Measurements from ENCODE around the gene ALDH1L1.
A peak's percentile ranks its signal among the peaks of the same experiment; 100 is the strongest.

ALDH1L1 gene

GRCh38 chr3:126191246-126191645 is 10.9 kb upstream of the ALDH1L1 start:
- DNase-seq = no peak

- DNase-seq = no peak
Observed at GRCh38 chr3:126187920-126188319, 7.5 kb upstream of the ALDH1L1 start.

- no peak for DNase-seq
Observed at GRCh38 chr3:126186749-126187148, 6.4 kb upstream of the ALDH1L1 start.

- DNase-seq = no peak
Observed at GRCh38 chr3:126186271-126186670, 5.9 kb upstream of the ALDH1L1 start.

- no peak for DNase-seq
Observed at GRCh38 chr3:126184465-126185000, 4.1 kb upstream of the ALDH1L1 start.

DNA sequence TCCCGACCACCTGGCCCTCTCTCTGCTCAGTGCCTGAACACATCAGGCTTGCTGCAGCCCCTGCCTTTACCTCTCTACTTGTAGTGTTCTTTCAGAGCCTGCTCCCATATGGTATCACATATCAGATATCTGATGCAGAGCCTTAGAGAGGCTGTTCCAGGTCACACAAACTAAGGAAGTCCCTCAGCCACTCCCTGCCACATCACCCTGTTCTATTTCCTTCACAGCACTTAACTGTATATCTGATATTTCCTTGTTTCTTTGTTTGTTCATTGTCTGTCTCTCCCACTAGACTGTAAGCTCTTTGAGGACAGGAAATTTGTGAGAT is 976 bp upstream of the ALDH1L1 start:
- DNase-seq = peak; percentile 69

DNA sequence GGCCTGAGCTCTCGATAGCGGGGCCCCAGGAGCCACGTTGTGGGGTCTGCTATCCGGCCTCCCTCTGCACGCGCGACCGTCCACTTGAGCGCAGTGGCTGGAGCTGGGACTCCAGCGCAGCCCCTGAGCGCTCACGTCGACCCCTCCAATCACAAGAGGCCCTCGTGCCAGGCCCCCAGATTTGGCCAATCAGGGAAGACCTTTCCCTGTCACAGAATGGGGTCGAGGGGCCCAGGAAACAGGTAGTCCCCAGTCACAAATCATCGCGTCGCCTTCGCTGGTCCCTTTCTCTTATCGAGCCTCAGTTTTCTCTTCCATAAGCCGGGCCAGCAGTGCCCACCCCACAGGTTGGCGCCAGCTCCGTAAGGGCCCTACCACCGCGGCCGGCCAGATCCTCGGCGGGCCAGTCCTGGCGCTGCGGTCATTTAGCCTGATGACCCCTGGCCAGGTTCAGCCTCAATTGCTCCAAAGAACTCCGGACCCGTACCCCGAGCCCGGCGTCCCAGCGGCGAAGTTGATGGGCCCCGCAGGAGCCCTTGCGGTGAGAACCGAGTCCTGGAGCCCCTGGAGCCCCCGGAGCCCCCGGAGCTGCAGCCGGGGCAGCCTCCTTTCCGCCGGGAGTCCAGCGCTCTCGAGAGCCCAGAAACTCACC is 435 bp downstream of the ALDH1L1 start:
- peak; percentile 58 for DNase-seq

DNA sequence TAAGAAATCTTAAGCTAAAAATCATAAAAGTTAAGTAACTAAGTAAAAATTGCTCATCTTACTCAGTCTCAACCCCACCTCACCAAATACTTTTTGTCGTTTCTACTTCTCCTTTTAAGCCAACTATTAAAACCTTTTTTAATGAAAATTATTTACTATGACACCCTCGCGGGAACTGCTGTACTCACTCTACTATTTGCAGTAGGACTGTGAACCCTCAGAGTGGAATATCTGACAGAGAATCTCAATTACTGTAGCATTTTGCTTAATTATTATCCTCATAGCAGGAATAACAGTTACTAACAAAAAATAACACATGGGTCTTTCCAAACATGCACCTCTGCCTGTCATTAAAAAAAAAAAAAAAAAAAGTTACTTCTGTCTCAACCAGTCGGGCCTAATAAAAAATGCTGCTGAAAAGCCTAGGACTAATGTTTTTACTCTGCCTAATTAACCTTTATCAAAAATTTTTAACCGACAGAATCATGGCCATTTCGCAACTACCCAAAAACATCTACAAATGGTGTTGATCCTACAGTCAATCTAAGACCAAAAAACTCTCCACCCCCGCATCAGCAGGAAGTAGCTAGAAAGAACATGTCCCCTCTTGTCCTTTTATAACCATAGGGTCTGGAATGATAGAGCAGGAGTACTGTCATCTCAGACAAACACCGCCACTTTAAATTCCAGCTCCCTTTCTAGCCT is 10.2 kb downstream of the ALDH1L1 start:
- no peak for DNase-seq

DNA sequence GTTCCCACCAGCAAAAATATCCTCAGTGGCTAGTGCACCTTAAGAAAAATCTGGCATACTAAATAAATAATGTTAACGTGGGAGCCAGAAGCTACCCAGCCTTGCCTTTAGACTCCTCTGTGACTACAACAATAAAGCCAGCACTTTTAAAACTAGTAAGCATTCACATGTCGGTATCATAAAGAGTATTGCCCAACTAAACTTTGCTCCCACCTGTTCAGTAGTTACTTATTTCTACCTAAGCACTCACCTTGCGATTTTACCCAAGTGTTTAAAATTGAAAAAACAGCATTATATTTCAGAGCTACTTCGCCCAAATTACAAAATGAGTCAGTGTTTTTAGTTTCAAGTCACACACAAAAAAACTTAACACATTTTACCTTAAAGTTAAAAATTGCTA is 12.8 kb downstream of the ALDH1L1 start:
- DNase-seq = no peak

GRCh38 chr3:126166009-126166408 is 14.4 kb downstream of the ALDH1L1 start:
- DNase-seq = no peak

DNA sequence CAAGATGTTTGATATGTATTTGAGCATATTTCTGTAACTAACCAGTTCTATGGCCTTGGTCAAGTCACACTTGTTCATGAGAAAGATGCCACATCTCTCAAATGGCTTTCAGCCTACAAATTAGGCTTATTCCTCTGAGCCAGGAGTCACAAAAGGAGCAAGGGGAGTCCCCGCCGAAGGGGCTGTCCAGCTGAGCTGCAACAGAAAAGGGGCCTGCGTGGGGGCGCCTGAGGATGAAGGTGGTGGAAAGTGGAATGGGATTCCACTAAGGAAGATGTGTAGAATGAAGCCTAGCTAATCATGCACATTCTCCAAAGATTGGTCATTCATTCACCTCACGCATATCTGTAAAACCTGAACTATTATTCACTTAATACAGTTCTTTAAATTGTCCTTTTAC is 19.1 kb downstream of the ALDH1L1 start:
- no peak for DNase-seq

DNA sequence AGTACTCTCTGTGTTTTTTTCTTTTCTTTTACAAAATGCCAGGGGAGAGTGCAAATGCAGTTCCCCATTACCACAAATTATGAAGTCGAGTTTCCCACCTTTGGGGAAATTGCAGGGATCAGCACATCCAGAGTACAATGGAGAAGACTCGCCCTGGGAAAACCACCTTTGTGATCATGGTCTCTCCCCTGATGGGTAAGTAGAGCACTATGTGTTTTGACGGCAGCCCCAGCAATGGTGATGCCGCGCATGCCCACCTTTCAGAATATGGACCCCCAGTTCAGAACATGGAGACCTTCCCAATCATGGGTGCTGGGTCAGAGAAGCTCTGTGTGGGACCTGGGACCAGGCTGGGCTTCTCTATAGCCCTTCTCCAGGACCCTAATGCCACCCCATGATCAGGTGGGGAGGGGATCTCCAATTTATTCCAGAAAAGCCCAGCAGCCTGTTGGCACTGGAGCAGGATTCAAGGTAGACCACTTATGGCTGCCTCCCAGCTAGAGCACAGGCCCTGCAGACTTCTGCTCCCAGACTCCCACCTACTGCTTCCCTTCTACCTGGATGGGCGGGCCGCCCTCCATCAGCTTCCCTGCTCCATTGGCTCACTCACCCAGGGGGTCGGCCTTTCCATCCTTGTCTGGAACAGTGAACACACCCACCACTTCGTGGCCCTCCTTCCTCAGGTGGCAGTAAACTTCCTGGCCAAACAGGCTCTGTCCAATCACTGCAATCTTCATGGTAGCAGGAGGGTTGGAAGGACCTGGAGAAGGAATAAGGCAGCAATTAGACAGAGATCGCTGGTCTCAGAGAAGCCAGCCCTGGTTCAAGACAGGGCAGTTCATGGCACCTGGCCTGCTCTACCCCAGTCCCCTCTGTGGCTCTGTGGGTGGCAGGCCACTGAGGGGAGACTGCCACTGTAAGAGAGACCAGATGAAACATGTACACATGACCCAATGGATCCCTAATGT is 19.9 kb downstream of the ALDH1L1 start:
- no peak for DNase-seq

- no peak for DNase-seq
Observed at GRCh38 chr3:126159476-126159875, 20.9 kb downstream of the ALDH1L1 start.

GRCh38 chr3:126158912-126159454 is 21.4 kb downstream of the ALDH1L1 start:
- no peak for DNase-seq

GRCh38 chr3:126158016-126158911 is 22.1 kb downstream of the ALDH1L1 start:
- peak; percentile 50 for DNase-seq

DNA sequence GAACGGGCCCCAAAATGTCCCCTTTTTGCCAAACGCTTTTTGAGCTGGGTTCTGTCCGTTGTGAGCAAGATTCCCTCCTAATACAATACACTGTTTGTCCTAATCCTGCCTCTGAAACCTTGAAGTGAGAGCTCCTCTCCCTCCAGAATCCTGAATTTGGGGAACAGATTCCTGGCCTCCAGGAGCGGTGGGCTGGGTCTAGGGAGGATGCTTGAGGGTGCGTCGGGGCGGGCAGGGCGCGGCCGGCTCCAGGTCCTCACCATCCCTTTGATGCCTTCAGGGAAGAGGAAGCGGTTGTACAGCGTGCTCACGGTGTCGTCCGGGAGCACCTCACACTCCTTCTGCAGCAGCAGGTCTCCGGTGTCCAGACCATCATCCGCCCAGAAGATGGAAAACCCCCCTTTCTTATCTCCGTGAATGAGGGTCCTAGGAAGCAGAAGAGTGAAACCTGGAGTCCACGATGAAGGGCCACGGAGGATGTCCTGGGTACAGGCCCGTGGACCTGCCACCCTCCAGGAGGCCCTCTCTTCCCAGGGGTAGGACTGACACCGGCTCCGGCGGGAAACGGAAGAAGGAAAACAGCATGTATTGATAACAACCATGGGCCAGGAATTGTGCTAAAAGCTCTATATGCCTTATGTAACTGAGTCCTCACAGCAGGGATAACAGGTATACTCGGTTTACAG is 23.2 kb downstream of the ALDH1L1 start:
- no peak for DNase-seq

DNA sequence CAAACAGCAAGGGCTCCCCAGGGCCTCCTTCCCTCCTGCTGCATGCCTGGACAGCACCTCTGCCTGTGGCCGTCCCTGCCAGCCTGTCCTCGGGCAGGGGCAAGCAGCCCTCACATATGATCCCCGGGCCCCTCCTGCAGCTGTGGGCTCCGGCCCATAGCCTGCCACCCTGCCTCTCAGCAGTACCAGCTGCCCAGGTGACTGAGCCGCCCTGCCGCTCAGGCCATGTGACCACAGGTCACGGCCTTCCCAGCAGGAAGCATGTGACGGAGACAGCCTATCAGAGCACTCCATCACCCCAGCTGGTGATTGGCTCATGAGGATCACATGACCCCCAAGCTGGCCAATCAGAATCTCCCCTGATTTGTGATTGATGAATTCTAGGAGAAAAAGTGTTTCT is 23.9 kb downstream of the ALDH1L1 start:
- peak; percentile 6 for DNase-seq

DNA sequence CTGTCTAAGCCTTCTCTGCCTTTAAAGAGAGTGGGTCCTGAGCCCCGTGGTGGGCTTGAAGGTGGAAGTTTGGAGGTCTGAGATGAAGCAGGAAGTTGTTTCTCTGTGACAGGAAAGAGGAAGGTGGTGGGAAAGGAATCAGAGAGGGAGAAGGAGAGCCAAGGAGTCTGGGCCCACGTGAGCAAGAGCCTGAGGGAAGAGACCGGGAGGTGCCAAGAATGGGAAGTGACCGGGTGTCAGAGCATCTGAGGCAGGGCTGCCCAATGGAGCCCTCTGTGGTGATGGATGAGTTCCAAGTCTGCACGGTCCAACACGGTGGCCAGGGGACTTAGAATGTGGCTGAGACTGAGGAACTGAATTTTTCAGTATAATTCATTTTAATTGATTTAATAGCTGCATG is 24.6 kb downstream of the ALDH1L1 start:
- no peak for DNase-seq

GRCh38 chr3:126155280-126155640 is 25.1 kb downstream of the ALDH1L1 start:
- DNase-seq = no peak

DNA sequence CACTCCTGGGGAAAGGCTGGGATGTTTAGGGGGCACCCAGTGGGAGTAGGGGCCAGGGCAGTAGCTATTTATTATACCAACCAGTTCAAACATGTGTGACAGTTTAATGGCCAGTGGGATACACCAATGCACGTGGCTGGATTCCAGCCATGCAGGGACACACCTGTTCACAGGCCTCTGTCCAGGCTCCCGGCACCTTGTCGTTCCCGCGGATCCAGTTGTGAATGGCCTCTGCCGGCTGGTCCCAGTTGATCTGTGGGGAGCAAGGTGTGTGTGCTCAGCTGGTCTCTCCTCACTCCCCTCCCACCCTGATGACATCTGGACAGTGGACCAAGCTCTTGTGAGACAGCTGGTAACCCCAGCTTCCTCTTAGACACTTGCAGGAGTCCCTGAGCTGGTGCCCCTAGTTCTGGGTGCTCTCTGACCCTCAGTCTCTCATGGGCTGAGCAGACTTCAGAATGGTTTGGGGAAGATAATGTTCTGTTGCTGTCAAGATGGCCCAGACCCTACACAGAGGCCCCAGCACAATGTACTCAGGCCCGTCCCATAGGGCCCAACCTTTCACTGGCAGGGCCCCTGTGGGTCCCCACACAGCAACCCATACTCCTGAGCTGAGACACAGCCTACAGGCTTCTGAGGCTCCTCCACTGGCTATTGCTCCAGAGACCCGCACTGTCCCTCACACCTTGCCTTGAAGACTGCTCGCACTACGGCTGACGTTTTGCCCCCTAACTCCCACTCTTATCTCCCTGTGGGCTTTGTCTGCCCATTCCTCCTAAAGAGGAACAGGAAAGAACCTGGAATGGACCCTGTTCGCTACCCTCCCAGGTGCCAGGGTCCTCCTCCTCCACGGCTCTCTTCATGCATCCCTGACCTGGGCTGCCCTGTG is 25.8 kb downstream of the ALDH1L1 start:
- DNase-seq = peak; percentile 52
